Thyroid gland (tissue), 4 donors: Measurements from ENCODE around the gene KCTD10.

Experiments
- POLR2A ChIP-seq, 2 donors: fragments of 450-650 bp; IDR thresholded peaks; one replicate each; pipeline ENCODE4 v1.6.1; 2017; ENCODE audit warnings: antibody characterized with exemption in 2 of 2, mild to moderate bottlenecking in 2 of 2, moderate library complexity in 1 of 2
- TF ChIP-seq, protein P1 (sequence below), 6 experiments: fragments of 200-600 bp in 3 of 6; fragments of 450-650 bp in 3 of 6; sonication (generic) in 3 of 6; IDR thresholded peaks; one replicate each; pipeline ENCODE4 v1.5.1; 2016 to 2019; ENCODE audit warnings: antibody characterized with exemption in 6 of 6, mild to moderate bottlenecking in 2 of 6, inconsistent platforms in 1 of 6, moderate library complexity in 1 of 6

DNA sequence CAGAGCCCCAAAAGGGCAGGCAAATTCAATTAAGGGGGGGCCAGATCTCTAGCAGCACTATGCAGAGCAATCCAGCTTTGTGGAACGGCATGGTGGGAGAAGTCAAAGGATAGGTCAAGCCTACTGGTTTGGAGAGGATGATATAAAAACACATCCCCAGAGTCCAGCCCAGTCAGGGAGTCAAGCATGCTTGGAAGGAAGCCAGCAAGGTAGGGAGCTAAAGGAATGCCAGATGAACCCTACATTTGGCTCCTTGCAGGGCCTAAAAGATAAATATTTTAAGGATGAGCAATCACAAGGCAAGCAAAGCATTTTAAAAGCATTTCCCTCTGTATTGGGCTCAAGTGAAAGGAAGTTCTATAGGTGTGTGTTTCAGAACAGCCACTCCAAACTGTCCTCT lies 21.4 kb downstream of the KCTD10 start:
- TF ChIP-seq, protein P1, sequence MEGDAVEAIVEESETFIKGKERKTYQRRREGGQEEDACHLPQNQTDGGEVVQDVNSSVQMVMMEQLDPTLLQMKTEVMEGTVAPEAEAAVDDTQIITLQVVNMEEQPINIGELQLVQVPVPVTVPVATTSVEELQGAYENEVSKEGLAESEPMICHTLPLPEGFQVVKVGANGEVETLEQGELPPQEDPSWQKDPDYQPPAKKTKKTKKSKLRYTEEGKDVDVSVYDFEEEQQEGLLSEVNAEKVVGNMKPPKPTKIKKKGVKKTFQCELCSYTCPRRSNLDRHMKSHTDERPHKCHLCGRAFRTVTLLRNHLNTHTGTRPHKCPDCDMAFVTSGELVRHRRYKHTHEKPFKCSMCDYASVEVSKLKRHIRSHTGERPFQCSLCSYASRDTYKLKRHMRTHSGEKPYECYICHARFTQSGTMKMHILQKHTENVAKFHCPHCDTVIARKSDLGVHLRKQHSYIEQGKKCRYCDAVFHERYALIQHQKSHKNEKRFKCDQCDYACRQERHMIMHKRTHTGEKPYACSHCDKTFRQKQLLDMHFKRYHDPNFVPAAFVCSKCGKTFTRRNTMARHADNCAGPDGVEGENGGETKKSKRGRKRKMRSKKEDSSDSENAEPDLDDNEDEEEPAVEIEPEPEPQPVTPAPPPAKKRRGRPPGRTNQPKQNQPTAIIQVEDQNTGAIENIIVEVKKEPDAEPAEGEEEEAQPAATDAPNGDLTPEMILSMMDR (IDR thresholded peaks at IDR 0.05), result no peak
- TF ChIP-seq POLR2A (IDR thresholded peaks at IDR 0.05), result no peak
